ENCODE results near the gene DHCR7. TPM values are rescaled to one million over a fixed set of nuclear protein-coding genes. Genes with fewer than 3 reads are reported as not detected.

The DHCR7 gene
- 21.8 TPM for total RNA-seq

GRCh38 chr11:71448257-71449171 is at the start of gene DHCR7:
DHCR7 (minus strand) TSS chr11:71448393; CDS start chr11:71444952, 3,441 bp downstream.

GRCh38 chr11:71453037-71453917 is 5.1 kb upstream of the DHCR7 start, which contains the start of gene NADSYN1:
NADSYN1 (plus strand) TSS chr11:71453203; CDS start chr11:71453297, 94 bp downstream.

Small RNA genes lying within 50 kb of the gene (small RNA-seq; reads per million reads assigned to genes)
- not detected for gene MIR6754 (ENCODE audit: low replicate concordance)

Other genes starting within 250 kb of the DHCR7 start
- gene SHANK2, start 195.8 kb downstream of the DHCR7 start, total RNA-seq, result 72.7 TPM
- gene NADSYN1, start 4.8 kb upstream of the DHCR7 start, total RNA-seq, result 51.4 TPM
- 0.23 TPM for gene KRTAP5-7, start 78.9 kb upstream of the DHCR7 start, total RNA-seq
- gene KRTAP5-8, start 89.6 kb upstream of the DHCR7 start, total RNA-seq, result 1.1 TPM
- gene KRTAP5-9, start 100.0 kb upstream of the DHCR7 start, total RNA-seq, result 0.23 TPM
- not detected for gene KRTAP5-10, start 117.2 kb upstream of the DHCR7 start, total RNA-seq
- gene KRTAP5-11, start 134.5 kb upstream of the DHCR7 start, total RNA-seq, result not detected